Right ventricle myocardium superior (tissue), 1 donor: ENCODE measurements around the gene FAT4. TPM values are rescaled to one million over a fixed set of nuclear protein-coding genes. Genes with fewer than 3 reads are reported as not detected.

ENCODE experiments used
- ATAC-seq: fragments of 200-7000 bp; cut with Tn5 transposase; one replicate; pipeline ENCODE4 v1.9.1; 2020; ENCODE audit warnings: mild to moderate bottlenecking; ENCODE audit not compliant: poor library complexity
- DNase-seq: peaks from one replicate; pipeline ENCODE4 v3.0.0-alpha.2; 2020
- intact Hi-C: fragments of 100-400 bp; cut with DNase I; formaldehyde crosslinking; loops from one replicate; pipeline ENCODE4 v1.11.2; 2022
- total RNA-seq: library from RNA; stranded (reverse); fragmentation: NEBNext Ultra II Directional; extraction: Animal tissue kit (Norgen Biotek cat#: 25700); gene quantifications from one replicate; pipeline ENCODE4 v1.2.1, GENCODE V29; 2021
- donor health status: DM: no; HTN: yes; CAD: no; lungs with severe emphysema.

FAT4 gene
- total RNA-seq, 1 donor from 2014 or later = 6.2 TPM

GRCh38 chr4:125355791-125356190, 41.0 kb downstream of the FAT4 start:
- ATAC-seq (no peak), DNase-seq (no peak)
- intact Hi-C loops = no loop called here

- ATAC-seq (no peak), DNase-seq (no peak)
- intact Hi-C loops = no loop called here
These were observed 42.9 kb downstream of the FAT4 start for GRCh38 chr4:125357675-125358074.

GRCh38 chr4:125358453-125358852, 43.7 kb downstream of the FAT4 start:
- ATAC-seq (no peak), DNase-seq (no peak)
- intact Hi-C loops = no loop called here

- intact Hi-C loops = no loop called here
- DNase-seq (no peak), ATAC-seq (no peak)
These were observed 44.6 kb downstream of the FAT4 start for GRCh38 chr4:125359363-125359762.

GRCh38 chr4:125359960-125360634, 45.3 kb downstream of the FAT4 start:
- no peak for ATAC-seq
- intact Hi-C loops = no loop called here
- no peak for DNase-seq

- ATAC-seq = no peak
- no peak for DNase-seq
- intact Hi-C loops = no loop called here
These were observed 46.0 kb downstream of the FAT4 start for GRCh38 chr4:125360727-125361126.
